ENCODE data around the gene MIB2.
"Not testable (repeated sequence)": the region's sequence is repeated elsewhere in the genome, so short reads cannot be mapped to it uniquely, and the experiment has no call there.

MIB2 gene

DNA sequence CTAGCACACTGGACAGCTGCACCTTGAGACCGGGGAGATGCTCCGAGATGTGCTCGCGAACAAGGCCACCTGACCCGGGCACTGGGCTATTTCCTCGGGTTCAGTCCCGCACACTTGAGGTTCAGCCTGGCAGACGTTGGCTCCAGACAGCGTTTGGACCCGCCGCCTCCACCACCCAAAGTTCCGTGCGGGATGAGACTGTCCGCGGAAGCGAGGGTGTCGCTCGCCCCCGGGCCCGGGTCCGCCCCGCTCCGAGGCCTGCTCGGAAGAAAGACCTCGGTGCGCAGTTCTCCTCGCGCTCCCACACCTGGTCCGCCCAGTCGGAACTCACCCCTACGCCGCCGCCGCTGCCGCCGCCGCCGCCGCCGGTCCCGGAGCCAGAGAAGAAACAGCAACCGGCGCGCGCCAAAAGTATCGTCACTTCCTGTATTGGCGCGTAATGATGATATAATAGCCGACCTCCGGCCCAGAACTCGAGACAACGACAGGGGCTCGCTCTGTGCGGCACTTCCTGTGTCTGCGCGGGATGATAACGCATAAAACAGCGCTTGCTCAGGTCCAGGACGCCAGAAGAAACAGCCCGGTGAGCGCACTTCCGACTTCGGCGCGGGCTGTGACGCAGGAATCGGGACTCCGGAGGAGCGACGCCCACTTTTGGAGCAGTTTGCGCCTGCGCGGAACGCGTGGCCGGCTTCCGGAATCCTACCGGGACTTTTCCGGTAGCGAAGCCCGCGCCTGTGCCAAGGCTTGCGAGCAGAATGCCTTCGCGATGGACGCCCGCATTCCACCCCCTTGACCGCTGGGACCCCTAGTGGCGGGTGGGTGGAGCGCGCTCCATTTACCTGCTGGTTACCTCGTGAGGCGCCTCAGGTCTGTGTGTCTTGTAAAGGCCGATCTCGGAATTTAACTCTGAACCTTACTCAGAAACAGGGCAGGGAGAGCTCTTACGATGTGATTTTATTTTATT, 43.6 kb downstream of the MIB2 start, which contains the start of gene CDK11B:
CDK11B (minus strand) TSS at position 422 of the 967 bp plus-strand sequence. CDS start 1,519 bp downstream, outside the sequence.
- DNase-seq (ENCODE audit: low read depth), result peak; percentile 87

DNA sequence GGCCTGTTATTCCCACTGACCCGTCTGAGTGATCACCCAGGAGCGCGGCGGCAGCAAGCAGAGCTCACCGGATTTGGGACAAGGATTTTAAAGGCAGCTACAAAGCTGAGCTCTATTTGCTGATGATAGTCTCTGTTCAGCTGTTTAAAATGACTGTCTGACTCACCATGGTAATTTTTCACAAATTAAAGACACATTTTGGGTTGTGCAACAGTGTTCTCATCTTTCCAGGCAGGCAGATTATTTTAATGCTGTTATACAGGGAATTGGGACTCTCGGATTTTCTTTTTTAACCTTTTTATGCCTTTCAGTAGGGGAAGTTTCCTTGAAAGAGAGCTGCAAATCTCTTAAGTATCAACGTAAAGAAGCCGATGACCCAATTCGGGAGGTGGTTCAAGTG, 47.1 kb downstream of the MIB2 start:
- peak; percentile 51 for DNase-seq (ENCODE audit: low read depth)

DNA sequence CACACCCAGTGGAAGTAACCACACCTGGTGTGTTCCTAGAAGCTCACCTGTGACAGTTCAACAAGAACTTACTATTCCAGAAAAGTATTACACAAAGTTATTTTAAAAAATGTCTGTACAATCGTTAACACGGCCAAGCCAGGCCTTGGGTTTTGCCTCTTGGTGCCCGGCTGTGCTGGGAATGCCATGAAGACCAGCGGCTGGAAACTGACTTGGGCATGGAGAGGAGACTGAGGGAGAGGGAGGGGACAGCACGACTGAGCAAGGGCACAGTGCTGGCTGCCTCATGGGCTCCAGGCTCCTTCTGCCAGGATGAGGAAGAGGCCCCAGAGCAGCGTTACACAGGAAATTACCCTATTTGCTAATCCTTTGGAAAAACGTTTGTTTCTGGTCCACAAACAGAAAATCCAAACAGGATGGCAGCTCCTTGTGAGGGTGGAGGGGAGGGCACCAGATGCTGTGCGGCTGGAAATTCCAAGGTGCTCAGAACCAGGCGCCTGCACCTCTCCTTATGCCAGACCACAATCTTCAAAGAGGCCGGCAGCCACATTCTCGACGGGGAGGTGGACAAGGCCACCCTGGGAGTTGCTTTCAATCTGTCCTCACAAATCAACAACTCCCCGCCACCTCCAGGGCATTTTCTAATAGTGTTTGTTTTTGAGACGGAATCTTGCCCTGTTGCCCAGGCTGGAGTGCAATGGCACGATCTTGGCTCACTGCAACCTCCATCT, 47.7 kb downstream of the MIB2 start:
- peak; percentile 10 for DNase-seq (ENCODE audit: low read depth)

DNA sequence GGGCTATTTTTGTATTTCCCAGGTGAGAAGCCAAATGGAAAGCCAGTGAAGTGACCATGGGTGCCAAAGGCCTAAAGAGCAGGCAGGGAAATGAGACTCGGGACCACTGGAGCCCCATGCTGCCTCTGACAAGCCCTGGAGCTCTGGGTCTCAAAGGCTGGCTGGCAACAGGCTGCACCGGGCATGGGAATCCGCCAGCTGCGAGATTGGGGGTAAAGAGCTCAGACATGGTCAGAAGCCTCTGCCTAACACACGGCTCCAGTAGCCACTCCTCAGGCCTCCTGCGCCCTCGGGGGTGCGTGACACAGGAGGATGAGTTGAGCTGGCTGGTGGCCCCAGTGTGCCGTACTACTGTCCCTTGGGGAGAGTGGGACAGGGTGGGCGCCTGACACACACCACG, 49.0 kb downstream of the MIB2 start:
- DNase-seq (ENCODE audit: low read depth), result not testable (repeated sequence)

DNA sequence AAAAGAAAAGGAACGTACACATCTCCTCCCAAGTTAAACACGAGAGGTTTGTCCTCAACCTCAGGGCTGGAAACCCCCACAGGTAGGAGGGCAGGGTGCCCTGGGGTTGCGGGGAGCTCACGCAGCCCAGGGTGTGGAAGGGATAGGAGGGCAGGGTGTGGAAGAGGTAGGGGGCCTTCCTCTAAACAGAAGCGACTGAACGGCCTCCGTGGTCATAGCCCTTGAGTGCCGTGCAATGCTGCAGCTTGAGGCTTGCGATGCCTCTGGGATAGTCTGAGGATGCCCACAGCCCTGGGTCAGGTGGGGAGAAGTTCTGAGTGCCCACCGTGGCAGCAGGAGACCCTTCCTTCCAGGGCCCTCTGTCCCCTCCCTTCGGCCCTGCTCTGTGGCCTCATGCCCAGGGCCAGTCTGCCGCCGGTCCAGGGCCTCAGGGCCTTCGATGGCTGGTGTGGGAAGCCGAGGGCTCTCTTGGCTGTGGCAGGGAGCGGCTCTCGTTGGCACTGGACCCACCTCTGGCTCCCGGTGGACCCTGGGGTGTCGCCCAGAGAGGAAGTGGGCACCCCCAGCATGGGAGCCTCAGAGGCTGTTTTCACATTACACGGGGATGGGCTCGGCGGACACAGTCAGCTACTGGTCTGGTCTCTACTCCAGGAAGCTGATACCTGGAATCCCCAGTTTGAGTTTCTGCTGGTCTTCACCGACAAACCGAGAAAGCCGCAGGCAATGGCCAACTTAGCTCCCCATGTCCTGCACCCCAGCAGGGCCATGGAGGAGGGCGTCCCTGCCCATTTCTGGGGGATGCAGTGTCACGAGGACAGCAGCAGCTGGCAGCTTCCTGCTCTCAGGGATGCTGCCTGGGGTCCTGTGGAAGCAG, 49.9 kb downstream of the MIB2 start:
- DNase-seq (ENCODE audit: low read depth), result no peak

DNA sequence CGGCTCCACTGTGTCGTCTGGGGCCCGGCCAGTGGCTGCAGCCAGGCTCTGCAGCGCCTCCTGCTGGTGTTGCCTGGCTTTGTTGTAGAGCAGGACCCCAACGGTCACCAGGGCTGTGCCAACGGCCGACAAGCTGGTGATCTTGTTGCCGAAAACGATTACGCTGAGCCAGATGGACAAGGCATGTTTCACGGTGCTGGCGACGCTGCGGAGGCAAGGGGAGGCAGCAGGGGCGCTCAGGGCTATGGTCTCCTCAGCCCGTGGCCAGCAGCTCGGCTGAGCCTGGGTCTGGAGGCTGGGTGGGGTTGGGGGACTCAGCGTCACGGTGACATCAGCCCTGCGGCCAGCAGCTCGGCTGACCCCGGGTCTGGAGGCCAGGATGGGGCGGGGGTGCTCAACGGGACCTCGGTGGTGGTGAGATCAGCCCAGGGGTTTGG, 50.5 kb downstream of the MIB2 start:
- DNase-seq (ENCODE audit: low read depth), result no peak

DNA sequence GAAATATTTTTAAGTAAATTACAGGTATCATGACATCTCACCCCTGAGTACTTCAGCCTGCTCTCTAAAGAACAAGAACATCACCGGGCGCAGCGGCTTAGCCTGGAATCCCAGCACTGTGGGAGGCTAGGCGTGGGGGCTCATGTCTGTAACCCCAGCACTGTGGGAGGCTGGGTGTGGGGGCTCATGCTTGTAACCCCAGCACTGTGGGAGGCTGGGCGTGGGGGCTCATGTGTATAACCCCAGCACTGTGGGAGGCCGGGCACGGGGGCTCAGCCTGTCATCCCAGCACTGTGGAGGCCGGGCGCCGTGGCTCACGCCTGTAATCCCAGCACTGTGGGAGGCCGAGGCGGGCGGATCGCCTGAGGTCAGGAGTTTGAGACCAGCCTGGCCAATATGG, 51.2 kb downstream of the MIB2 start:
- no peak for DNase-seq (ENCODE audit: low read depth)

DNA sequence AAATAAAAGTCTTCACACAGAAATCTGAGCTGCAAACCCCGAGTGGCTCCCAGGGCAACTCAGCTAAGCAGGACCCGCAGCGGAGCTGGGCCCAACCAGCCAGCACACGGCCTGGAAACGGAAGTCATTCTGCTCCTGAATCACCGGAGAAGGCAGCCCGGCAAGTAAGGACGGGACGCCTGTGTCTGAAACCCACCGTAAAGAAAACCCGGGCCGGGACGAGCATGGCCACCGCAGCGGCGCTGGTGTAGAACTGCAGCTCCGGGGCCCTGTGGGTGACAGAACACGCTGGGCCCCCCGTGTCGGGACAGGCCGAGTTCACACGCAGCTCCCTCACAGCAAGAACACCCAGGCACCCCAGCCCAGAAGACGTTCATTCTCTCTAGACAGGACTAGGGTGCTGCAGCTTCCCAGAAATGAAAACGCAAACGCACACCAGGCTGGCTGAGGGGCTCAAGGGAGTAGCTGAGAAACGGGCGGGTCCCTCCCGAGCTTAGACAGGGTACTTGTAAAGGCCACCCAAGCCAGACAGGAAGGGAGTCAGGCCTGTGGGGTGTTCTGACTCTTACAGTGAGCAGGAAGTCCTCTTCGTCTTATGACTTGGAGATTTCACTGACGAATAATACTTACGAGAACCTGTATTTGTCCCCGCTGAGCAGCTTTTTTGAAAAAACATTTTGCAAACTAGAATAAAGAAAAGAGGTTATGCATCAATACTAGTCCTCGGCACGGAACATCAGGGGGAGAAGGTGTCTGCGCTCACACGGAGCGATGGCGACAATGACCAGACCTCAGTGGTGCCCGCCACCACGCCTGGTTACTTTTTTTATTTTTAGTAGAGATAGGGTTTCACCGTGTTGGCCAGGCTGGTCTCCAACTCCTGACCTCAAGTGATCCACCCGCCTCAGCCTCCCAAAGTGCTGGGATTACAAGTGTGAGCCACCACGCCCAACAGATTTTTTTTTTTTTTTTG, 54.5 kb downstream of the MIB2 start:
- DNase-seq (ENCODE audit: low read depth), result no peak

DNA sequence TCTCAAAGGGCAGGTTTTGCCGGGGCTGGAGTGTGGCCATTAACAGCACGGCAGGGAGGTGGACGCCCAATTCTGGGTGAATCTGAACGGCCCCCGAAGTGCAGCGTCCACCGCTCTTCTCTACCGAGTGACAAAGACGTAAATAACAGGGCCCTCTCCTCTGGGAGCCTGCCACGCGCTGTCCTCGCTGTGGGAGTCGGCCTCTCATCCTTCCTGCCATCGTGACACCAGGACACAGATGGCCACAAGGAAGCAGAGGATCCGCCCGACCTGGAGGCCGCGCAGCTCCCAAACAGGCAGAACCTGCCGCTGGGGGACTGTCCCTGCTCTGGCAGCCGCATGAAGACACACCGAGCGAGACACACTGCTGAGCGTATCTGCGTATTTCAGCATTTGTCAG, 55.6 kb downstream of the MIB2 start:
- no peak for DNase-seq (ENCODE audit: low read depth)

DNA sequence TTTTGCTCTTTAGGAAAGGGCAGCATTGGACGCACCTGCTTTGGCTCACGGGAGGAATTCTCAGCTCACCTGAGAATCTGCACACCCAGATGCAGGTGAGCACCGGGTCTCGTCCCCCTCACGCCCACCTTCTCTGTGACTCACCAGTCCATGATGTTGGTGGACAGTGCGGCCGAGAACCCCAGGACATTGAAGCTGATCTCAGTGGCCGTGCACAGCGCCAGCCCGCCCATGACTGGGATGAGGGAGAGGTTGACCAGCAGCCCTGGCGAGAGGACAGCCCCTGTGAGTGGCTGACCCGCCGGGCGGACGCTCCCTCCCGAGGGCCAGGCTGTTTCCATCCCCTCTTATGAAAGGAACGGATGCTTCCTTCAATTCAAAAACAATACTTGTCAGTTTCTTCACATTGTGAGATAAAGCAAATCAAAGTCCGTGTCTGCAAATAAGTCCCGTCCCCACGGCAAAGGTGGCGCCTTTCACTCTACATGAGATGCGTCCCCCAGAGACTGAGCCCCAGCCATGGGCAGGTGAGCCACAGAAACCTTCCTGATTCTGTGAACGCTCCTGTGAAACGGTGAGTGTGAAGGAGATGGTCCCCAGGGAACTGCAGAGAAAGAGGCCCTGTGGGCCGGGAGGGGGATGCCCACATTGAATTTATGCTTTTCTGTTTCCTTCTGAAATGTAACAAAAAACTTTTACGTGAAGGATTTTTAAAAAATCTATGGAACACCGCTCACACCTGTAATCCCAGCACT, 56.2 kb downstream of the MIB2 start:
- DNase-seq (ENCODE audit: low read depth), result no peak

DNA sequence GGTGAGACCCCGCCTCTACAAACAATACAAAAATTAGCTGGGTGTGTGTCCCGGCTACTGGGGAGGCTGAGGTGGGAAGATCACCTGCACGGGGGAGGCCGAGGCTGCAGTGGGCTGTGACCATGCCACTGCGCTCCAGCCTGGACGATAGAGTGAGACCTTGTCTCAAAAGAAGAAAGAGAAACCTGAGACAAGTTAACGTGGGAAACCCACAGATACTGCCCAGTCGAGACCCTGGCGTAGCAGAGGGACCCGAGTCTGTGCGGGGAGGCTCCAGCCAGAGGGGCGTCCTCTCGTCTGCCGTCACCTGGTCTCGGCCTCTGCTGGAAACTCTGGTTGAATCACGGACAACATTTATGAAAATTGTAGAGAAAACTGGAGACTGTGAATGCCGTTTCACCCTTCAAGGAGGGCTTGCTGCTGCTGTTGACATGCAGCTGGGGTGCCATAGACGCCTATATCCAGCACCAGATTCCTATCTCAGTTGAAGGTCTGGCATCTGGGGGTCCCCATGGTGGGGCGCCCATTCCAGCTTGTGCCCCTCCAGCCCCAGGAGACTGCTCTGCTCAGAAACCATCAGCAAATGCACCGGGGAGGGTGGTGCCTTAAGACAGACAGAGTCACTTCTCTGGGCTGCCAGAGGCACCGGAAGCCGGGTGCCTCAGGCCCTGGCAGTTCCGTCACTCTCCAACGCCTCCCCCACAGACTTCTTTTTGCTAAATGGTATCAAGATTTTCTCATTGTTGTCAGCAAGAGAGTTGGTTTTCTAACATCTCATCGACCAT, 57.1 kb downstream of the MIB2 start:
- no peak for DNase-seq (ENCODE audit: low read depth)

DNA sequence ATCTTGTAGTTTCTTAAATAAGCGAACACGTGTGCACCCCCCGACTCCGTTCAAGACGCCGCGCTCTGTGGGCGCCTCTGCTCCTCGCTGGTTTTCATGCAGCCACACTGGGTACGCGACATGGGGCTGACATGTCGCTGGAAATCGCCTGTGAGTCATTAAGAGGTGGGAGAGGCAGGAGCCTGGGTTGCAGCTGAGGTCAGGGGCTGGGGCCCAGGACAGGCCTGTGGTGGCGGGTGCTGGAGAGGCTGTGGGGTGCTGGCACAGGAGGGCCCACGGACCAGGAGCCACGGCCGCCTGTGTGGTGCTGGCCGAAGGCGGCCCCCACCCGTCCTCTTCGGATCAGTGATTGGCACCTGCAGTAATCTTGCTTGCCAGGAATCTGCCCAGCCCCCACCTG, 59.5 kb downstream of the MIB2 start:
- DNase-seq (ENCODE audit: low read depth), result not testable (repeated sequence)

DNA sequence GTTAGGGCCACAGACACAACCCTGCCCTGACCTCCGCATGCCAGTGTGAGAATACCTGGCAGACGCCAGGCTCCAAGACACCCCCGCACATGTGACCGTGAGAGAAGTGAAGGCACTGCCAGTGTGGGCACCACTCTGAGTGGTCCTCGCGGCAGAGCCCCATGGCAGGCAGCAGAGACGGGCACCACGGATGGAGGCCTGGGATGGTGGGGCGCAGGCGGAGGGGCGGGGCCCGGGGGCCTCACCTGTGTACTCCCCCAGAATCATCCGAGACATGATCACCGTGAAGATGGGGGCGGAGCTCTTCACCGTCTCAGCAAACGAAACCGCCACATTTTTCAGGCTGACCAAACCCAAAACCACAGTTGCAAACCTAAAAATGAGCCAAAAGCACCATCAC, 59.9 kb downstream of the MIB2 start:
- DNase-seq (ENCODE audit: low read depth), result not testable (repeated sequence)

DNA sequence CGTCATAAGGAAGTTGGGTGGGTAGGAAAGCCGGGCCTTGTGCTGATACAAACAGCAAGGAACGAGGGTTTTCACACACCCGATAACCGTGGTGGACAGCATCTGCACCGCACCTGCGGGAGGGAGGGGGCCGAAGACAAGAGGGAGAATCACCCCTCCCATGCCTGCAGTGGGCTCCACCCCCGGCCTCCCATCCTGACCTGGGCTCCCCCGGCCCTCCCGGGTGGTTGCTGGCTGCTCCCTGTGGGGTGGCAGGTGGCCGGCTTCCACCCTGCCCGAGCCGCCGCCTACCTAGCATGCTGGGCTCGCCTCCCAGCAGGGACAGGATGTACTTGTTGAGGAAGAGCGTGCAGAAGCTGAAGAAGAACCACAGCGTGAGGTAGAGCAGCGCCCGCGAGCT, 60.8 kb downstream of the MIB2 start:
- not testable (repeated sequence) for DNase-seq (ENCODE audit: low read depth)

DNA sequence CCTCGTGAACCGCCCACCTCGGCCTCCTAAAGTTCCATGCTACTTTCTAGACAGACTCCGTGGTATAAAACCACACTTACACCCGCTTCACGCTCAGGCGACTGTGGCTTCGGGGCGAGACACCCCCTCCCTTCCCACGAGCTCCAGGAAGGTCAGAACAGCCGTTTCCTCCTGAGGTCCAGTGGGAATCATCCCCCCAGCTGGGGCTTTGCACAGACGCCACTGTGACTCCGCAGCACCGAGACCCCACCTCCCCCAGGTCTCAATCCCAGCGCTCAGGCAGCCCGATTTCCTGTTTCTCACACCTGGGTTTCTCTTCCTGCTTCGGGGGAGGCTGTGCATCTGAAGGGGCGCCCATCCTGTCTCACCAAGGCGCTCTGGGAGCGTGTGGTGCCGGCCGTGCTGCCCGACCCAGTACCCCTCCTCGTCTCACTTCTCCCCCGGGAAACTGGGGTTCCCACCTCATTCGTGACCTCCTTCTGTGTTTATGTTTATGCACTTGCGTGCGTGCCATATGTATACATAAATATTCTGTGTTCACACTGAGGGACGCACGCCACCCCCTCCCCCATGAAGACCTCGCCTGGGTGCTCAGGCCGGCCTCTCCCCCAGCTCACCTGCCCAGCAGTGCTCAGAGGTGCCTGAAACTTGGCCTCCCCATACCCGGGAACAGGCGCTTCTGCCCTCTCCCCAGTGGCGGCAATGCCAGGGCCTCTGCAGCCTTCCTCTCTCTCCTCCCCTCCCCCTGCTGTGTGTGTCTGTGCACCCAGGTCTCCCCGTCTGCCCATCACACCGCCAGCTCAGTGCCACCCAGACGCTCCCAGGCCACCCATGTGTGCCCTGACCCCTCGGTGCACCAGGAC, 62.6 kb downstream of the MIB2 start:
- no peak for DNase-seq (ENCODE audit: low read depth)

DNA sequence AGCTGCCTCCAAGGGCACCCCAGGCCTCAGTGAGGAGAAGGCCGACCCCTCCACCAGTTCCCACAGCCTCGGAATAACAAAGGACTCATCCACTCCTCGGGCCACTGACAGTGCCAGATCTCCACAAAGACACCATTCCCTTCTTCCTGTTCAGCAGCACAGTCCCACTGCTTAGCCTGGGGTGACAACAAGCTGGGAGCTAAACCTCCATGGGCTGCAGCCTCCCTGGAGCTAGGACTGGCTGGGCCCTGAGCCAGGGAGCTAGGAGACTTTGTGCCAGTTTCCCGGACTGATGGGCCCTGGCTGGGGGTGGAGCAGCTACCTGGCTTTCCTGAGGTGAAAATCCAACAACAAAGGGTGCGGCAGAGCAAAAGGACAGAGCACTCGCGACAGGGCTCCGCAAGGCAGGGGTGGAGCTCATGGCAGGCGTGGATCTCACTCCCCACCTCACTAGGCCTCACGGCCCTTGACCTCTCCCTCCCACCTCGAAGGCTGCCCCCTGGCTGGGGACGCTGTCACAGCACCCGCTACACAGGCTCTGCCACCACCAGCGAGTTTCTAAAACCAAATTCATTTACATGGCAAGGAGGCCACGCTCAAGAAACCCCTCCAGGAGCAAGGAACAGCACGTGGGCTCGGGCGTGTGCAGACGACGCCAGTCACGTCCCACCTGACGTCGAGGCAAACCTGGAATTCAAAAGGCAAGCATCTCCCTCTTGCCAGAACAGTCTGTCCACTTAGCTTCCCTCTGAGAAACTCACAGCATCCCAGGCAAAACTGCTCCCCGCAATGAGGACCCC, 63.5 kb downstream of the MIB2 start:
- DNase-seq (ENCODE audit: low read depth), result no peak

Measured in GM04503 (cell line).